HepG2 (cell line): ENCODE data around the gene LDB2. TPM values are rescaled to one million over a fixed set of nuclear protein-coding genes. Genes with fewer than 3 reads are reported as not detected.

Experiments used
- ATAC-seq: fragments of 200-7000 bp; cut with Tn5 transposase; 3 replicates; pipeline ENCODE4 v1.9.1; 2020; ENCODE audit warnings: mild to moderate bottlenecking, moderate library complexity
- BruUV-seq: library from RNA; stranded (reverse); fragments of 400-500 nt; replicated peaks from 2 replicates; lab custom pipeline; 2021; lab: Mats Ljungman, UMichigan
- CTCF ChIA-PET: fragments of 300-600 bp; formaldehyde crosslinking; extraction: SDS; loops from one replicate; lab custom pipeline; 2021; ENCODE audit warnings: low total read pairs, inconsistent platforms, low intra/inter-chr PET ratio; lab: Yijun Ruan, JAX
- POLR2A ChIA-PET: fragments of 350-600 bp; sonication (Branson Sonifier 250); formaldehyde crosslinking; loops from one replicate; lab custom pipeline; 2020; ENCODE audit warnings: antibody characterized with exemption, inconsistent platforms; lab: Yijun Ruan, JAX
- DNase-seq: peaks from one replicate; pipeline ENCODE4 v3.0.0-alpha.2; 2015; ENCODE audit warnings: low spot score
- FAIRE-seq: peaks from 3 replicates; lab custom pipeline; 2011; peaks lifted over from hg19 to GRCh38; lab: Jason Lieb, UNC
- H2AFZ ChIP-seq: one replicate; pipeline ENCODE4 v1.6.1; 2011; ENCODE audit warnings: low read length, inconsistent platforms
- H3K27ac ChIP-seq: fragments of 300-600 bp; 3 replicates; pipeline ENCODE4 v1.8.0; 2011; ENCODE audit warnings: mixed run types, mild to moderate bottlenecking, mixed read lengths, low read length, inconsistent platforms; ENCODE audit not compliant: insufficient read depth; ENCODE audit errors: extremely low read length
- H3K27me3 ChIP-seq, 2 experiments: fragments of 200-600 bp in 1 of 2; 2 replicates in 1 of 2; 3 replicates in 1 of 2; pipeline versions ENCODE4 v1.6.0 to v1.8.0; 2011; ENCODE audit warnings: low read length in 2 of 2, mild to moderate bottlenecking in 2 of 2, moderate library complexity in 2 of 2, inconsistent platforms in 1 of 2; ENCODE audit not compliant: insufficient read depth in 2 of 2, control insufficient read depth in 1 of 2
- H3K36me3 ChIP-seq, 2 experiments: fragments of 200-600 bp in 1 of 2; replicated peaks in 1 of 2; 2 replicates in 1 of 2; 3 replicates in 1 of 2; pipeline versions ENCODE4 v1.5.1 to v1.8.0; 2011; ENCODE audit warnings: low read length in 2 of 2, inconsistent platforms in 1 of 2; ENCODE audit not compliant: insufficient read depth in 2 of 2, control insufficient read depth in 1 of 2
- H3K4me1 ChIP-seq: 2 replicates; pipeline ENCODE4 v1.5.1; 2012; ENCODE audit warnings: low read length, inconsistent platforms; ENCODE audit not compliant: insufficient read depth
- H3K4me2 ChIP-seq: 2 replicates; pipeline ENCODE4 v1.6.0; 2011; ENCODE audit warnings: low read depth, low read length, inconsistent platforms
- H3K4me3 ChIP-seq, 3 experiments: fragments of 200-600 bp in 1 of 3; sonication (generic), shearing (Covaris generic) in 1 of 3; replicated peaks in 1 of 3; 2 replicates each; pipeline ENCODE4 v1.5.1; 2011 to 2016; ENCODE audit warnings: low read length in 3 of 3, inconsistent platforms in 2 of 3, low read depth in 2 of 3, mild to moderate bottlenecking in 2 of 3, control low read depth in 1 of 3, mixed read lengths in 1 of 3; ENCODE audit not compliant: insufficient read depth in 1 of 3
- H3K79me2 ChIP-seq: one replicate; pipeline ENCODE4 v1.6.1; 2011; ENCODE audit warnings: low read length, inconsistent platforms; ENCODE audit not compliant: insufficient read depth
- H3K9ac ChIP-seq: 2 replicates; pipeline ENCODE4 v1.6.0; 2011; ENCODE audit warnings: mild to moderate bottlenecking, low read depth, low read length, inconsistent platforms; ENCODE audit not compliant: insufficient read depth
- H3K9me3 ChIP-seq: 2 replicates; pipeline ENCODE4 v1.5.1; 2012; ENCODE audit warnings: mild to moderate bottlenecking, low read length
- H4K20me1 ChIP-seq: 2 replicates; pipeline ENCODE4 v1.6.0; 2011; ENCODE audit warnings: inconsistent platforms, mild to moderate bottlenecking, low read length, moderate library complexity; ENCODE audit not compliant: insufficient read depth
- SUZ12 ChIP-seq: fragments of 150-350 bp; IDR thresholded peaks from 2 replicates; pipeline ENCODE4 v1.6.1; 2014; ENCODE audit warnings: low read depth, low read length
- ZFP90 ChIP-seq: sonication (generic); formaldehyde crosslinking; IDR thresholded peaks from 2 replicates; pipeline ENCODE4 v1.8.0; 2022; ENCODE audit warnings: missing genetic modification reagents, mild to moderate bottlenecking, inconsistent platforms, borderline replicate concordance
- ZNF142 ChIP-seq: sonication (generic); formaldehyde crosslinking; IDR thresholded peaks from 2 replicates; pipeline ENCODE4 v1.4.0; 2020; ENCODE audit warnings: missing genetic modification reagents
- ZNF337 ChIP-seq: sonication (generic); formaldehyde crosslinking; IDR thresholded peaks from 2 replicates; pipeline ENCODE4 v1.5.1; 2020; ENCODE audit warnings: missing genetic modification reagents, low read depth, mild to moderate bottlenecking, borderline replicate concordance
- WGBS: methylation state at CpG from one replicate; pipeline ENCODE4 v1.1.6; 2017; ENCODE audit warnings: low lambda C conversion rate; 5-methylcytosine and 5-hydroxymethylcytosine counted together
- in situ Hi-C: cut with HindIII; loops from 2 replicates; pipeline ENCODE4 v1.10.0; 2017; ENCODE audit warnings: low pct_unique_long_range_greater_than_20kb; ENCODE audit not compliant: extremely low pct_ligation_motif_present
- intact Hi-C: fragments of 100-400 bp; cut with micrococcal nuclease; formaldehyde crosslinking; loops from one replicate; pipeline ENCODE4 v1.10.0; 2022; ENCODE audit not compliant: unreplicated experiment
- polyA plus RNA-seq, 8 experiments: library from polyadenylated mRNA; depleted of rRNA in 3 of 8; stranded (reverse) in 7 of 8; unstranded in 1 of 8; fragments of >200 nt; fragmentation: Illumina TruSeq in 4 of 8; extraction: Trizol in 4 of 8; gene quantifications; 2 replicates each; pipeline versions ENCODE4 v1.2.1 to v1.2.3, GENCODE V29; 2011 to 2016; ENCODE audit warnings: low read depth in 4 of 8, missing spikeins in 1 of 8, mixed read lengths in 1 of 8; ENCODE audit not compliant: insufficient read depth in 1 of 8
- total RNA-seq, 5 experiments: library from RNA; depleted of rRNA; stranded (reverse); fragments of >200 nt; fragmentation: Illumina TruSeq; extraction: Trizol; gene quantifications; 2 replicates each; pipeline ENCODE4 v1.2.3, GENCODE V29; 2016; ENCODE audit warnings: low read depth in 1 of 5

The LDB2 gene
- total and polyA plus RNA-seq, 2 of the 13 experiments (the other 11 are each of a cell fraction or from before 2014, with no cell fraction given): not detected

GRCh38 chr4:16864199-16864598, 34.2 kb downstream of the LDB2 start (continued):
- TF ChIP-seq ZNF142 (CRISPR knock-in tag) (no peak), SUZ12 (no peak)

- Histone ChIP-seq H3K9me3 (no peaks in the 10 kb centered on the region), H2AFZ (no peak overlapping the region)
- ChIA-PET CTCF (no interaction called here), POLR2A (no interaction called here)
- in situ Hi-C loops: no loop called here
- TF ChIP-seq ZFP90 (CRISPR knock-in tag) (no peak), ZNF337 (CRISPR knock-in tag) (no peak)
- TF ChIP-seq, all 625 proteins: peak for 0
- Histone ChIP-seq H3K4me3 (no peak overlapping the region), H3K79me2 (no peaks in the 10 kb centered on the region), H3K27ac (no peak overlapping the region), H4K20me1 (no peaks in the 10 kb centered on the region), H3K27me3 (peaks cover 0 to 3% of the 10 kb centered on the region in 2 experiments; a peak in 3 of 5 replicates), H3K4me1 (no peaks in the 10 kb centered on the region), H3K9ac (no peak overlapping the region), H3K36me3 (no peaks in the 10 kb centered on the region), H3K4me2 (no peak overlapping the region)
- intact Hi-C loops: no loop called here
- WGBS: 42% methylated on average over 11 of the region's 11 CpGs
- ATAC-seq (no peak), FAIRE-seq (no peak), DNase-seq (no peak)
- BruUV-seq: no TSS peak
These were observed 35.7 kb downstream of the LDB2 start for GRCh38 chr4:16862697-16863096.
